Activated naive CD4-positive, alpha-beta T cell (primary cell): ENCODE results near the gene ZNF169.
"Not testable (repeated sequence)": the region's sequence is repeated elsewhere in the genome, so short reads cannot be mapped to it uniquely, and the experiment has no call there.

Source experiments
- DNase-seq, 4 experiments: peaks; one replicate each; lab custom pipeline; 2025; lab: John Stamatoyannopoulos, UW

The ZNF169 gene

GRCh38 chr9:94287877-94288513 is 28.9 kb downstream of the ZNF169 start:
- no peak for DNase-seq

- DNase-seq = no peak
Observed at GRCh38 chr9:94289691-94290090, 30.6 kb downstream of the ZNF169 start.

- DNase-seq = no peak
Observed at GRCh38 chr9:94298949-94299599, 40.0 kb downstream of the ZNF169 start.

GRCh38 chr9:94300470-94301301 is 41.6 kb downstream of the ZNF169 start:
- no peak for DNase-seq

GRCh38 chr9:94301583-94301982 is 42.5 kb downstream of the ZNF169 start:
- no peak for DNase-seq

GRCh38 chr9:94302426-94302825 is 43.3 kb downstream of the ZNF169 start:
- DNase-seq = no peak

GRCh38 chr9:94303321-94303720 is 44.2 kb downstream of the ZNF169 start:
- no peak for DNase-seq

- not testable (repeated sequence) for DNase-seq
Observed at GRCh38 chr9:94315034-94315984, 56.2 kb downstream of the ZNF169 start.

GRCh38 chr9:94316236-94316635 is 57.1 kb downstream of the ZNF169 start:
- DNase-seq = not testable (repeated sequence)

- not testable (repeated sequence) for DNase-seq
Observed at GRCh38 chr9:94317949-94318657, 59.0 kb downstream of the ZNF169 start.

GRCh38 chr9:94322342-94322940 is 63.3 kb downstream of the ZNF169 start:
- not testable (repeated sequence) for DNase-seq

GRCh38 chr9:94323153-94323798 is 64.2 kb downstream of the ZNF169 start:
- DNase-seq = not testable (repeated sequence)

GRCh38 chr9:94325583-94325982 is 66.5 kb downstream of the ZNF169 start:
- not testable (repeated sequence) for DNase-seq

- DNase-seq = not testable (repeated sequence)
Observed at GRCh38 chr9:94328544-94328943, 69.4 kb downstream of the ZNF169 start, which contains the start of gene NUTM2F. Gene NUTM2F (minus strand): TSS chr9:94328644. CDS start chr9:94328623, 21 bp downstream.

- not testable (repeated sequence) for DNase-seq
Observed at GRCh38 chr9:94336445-94336844, 77.3 kb downstream of the ZNF169 start.

GRCh38 chr9:94338723-94339122 is 79.6 kb downstream of the ZNF169 start:
- not testable (repeated sequence) for DNase-seq

GRCh38 chr9:94339657-94340056 is 80.6 kb downstream of the ZNF169 start:
- DNase-seq = not testable (repeated sequence)

GRCh38 chr9:94340750-94341149 is 81.7 kb downstream of the ZNF169 start:
- DNase-seq = not testable (repeated sequence)

GRCh38 chr9:94341703-94342102 is 82.6 kb downstream of the ZNF169 start:
- DNase-seq = not testable (repeated sequence)

GRCh38 chr9:94347451-94347850 is 88.4 kb downstream of the ZNF169 start:
- DNase-seq = not testable (repeated sequence)
